Measurements from ENCODE around the gene POC1A.

Gene POC1A

DNA sequence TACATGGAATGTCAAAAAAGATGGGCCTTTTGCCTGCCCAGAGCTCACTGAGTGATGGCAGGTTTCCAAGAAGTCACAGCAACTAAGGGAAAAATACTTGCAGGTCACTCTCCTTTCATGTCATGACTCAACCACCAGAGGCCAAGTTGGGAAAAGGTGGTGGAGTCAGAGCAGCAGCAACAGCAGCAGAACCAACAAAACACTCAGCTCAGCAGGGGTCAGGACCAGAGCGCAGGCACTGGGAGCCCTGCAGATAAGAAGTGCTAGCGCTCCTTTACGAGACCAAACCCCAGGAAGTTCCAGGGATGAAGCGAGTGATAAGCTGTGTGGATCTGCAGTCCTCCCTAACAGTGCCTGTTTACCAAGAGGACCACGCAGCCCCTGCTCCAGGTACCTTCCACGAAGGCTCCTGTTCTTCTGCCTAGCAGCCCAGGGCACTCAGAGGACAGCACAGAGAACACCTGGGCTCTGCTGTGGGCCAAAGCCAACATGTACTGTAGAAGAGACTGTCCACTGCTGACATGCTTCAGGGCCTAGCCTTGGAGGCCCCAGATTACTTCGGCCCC lies 26.0 kb downstream of the POC1A start:
- no peak overlapping the region for H3K4me2 ChIP-seq (ENCODE audit: low read length)
- peaks cover 15% of the 10 kb centered on the region for H3K36me3 ChIP-seq (replicated peaks; ENCODE audit: low read depth, low read length)
- H3K4me1 ChIP-seq (ENCODE audit: low read length), result no peaks in the 10 kb centered on the region; the same call in 1 of the 2 replicates
- H3K4me3 ChIP-seq (ENCODE audit: low read length), result no peak overlapping the region
- H3K9me3 ChIP-seq (ENCODE audit: insufficient read depth, low read length), result no peaks in the 10 kb centered on the region
- TF ChIP-seq EZH2phosphoT487 (IDR thresholded peaks at IDR 0.05; ENCODE audit: low read depth), result no peak
- TF ChIP-seq, protein P1, sequence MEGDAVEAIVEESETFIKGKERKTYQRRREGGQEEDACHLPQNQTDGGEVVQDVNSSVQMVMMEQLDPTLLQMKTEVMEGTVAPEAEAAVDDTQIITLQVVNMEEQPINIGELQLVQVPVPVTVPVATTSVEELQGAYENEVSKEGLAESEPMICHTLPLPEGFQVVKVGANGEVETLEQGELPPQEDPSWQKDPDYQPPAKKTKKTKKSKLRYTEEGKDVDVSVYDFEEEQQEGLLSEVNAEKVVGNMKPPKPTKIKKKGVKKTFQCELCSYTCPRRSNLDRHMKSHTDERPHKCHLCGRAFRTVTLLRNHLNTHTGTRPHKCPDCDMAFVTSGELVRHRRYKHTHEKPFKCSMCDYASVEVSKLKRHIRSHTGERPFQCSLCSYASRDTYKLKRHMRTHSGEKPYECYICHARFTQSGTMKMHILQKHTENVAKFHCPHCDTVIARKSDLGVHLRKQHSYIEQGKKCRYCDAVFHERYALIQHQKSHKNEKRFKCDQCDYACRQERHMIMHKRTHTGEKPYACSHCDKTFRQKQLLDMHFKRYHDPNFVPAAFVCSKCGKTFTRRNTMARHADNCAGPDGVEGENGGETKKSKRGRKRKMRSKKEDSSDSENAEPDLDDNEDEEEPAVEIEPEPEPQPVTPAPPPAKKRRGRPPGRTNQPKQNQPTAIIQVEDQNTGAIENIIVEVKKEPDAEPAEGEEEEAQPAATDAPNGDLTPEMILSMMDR (IDR thresholded peaks at IDR 0.05; ENCODE audit: low read depth, low read length), result no peak
- H3K79me2 ChIP-seq (ENCODE audit: low read length), result no peaks in the 10 kb centered on the region
- peaks cover 4% of the 10 kb centered on the region; the same call in 1 of the 2 replicates for H4K20me1 ChIP-seq (ENCODE audit: insufficient read depth, low read length)
- H3K27ac ChIP-seq (ENCODE audit: low read length), result no peak overlapping the region
- H3K9ac ChIP-seq (ENCODE audit: low read length), result no peak overlapping the region
- H3K27me3 ChIP-seq (ENCODE audit: low read depth, low read length), result no peaks in the 10 kb centered on the region
- H2AFZ ChIP-seq (ENCODE audit: low read depth, low read length), result no peak overlapping the region

DNA sequence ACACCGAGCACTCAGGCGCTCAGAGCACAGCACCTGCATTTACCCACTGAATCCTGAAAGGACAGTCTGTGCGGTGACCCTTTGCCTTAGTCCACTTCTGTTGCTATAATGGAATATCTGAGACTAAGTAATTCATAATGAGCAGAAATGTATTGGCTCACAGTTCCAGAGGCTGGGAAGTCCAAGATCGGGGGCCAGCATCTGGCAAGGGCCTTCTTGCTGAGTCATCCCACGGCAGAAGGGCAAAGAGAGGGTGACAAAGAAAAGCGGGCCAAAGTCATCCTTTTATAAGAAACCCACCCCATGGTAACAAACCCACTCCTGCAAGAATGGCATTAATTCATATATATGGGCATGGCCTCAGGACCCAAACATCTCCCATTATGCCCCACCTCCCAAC lies 27.7 kb downstream of the POC1A start:
- no peaks in the 10 kb centered on the region for H3K79me2 ChIP-seq (ENCODE audit: low read length)
- no peak for TF ChIP-seq EZH2phosphoT487 (IDR thresholded peaks at IDR 0.05; ENCODE audit: low read depth)
- TF ChIP-seq, protein P1 (IDR thresholded peaks at IDR 0.05; ENCODE audit: low read depth, low read length), result no peak
- no peaks in the 10 kb centered on the region for H3K9me3 ChIP-seq (ENCODE audit: insufficient read depth, low read length)
- peaks cover 15% of the 10 kb centered on the region for H3K4me1 ChIP-seq (ENCODE audit: low read length)
- H3K27me3 ChIP-seq (ENCODE audit: low read depth, low read length), result no peaks in the 10 kb centered on the region
- no peak overlapping the region for H3K9ac ChIP-seq (ENCODE audit: low read length)
- H4K20me1 ChIP-seq (ENCODE audit: insufficient read depth, low read length), result peaks cover 2% of the 10 kb centered on the region; the same call in 1 of the 2 replicates
- H3K4me2 ChIP-seq (ENCODE audit: low read length), result no peak overlapping the region
- peaks cover 19% of the 10 kb centered on the region for H3K36me3 ChIP-seq (replicated peaks; ENCODE audit: low read depth, low read length)
- H2AFZ ChIP-seq (ENCODE audit: low read depth, low read length), result no peak overlapping the region
- H3K4me3 ChIP-seq (ENCODE audit: low read length), result no peak overlapping the region
- H3K27ac ChIP-seq (ENCODE audit: low read length), result no peak overlapping the region

DNA sequence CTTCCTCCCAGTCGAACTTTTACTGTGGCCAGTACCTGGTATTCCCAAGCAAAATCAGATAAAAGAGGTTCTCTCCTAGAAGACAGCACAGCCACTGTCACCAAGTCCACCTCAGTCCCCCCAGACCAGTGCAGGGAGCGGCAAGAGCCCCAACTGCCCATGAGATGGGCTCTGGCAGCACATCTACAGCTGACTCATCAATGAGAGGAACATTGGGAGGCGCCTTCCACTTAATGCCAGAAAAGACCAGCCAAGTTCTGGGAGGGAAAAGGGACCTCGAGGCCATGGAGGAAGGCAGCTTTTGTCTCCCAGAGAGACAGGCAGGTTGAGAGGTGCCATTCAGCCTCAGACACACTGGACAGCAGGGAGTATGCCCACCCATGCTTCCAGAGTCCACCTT lies 28.2 kb downstream of the POC1A start:
- no peaks in the 10 kb centered on the region for H3K27me3 ChIP-seq (ENCODE audit: low read depth, low read length)
- no peak overlapping the region for H3K4me3 ChIP-seq (ENCODE audit: low read length)
- H3K9ac ChIP-seq (ENCODE audit: low read length), result no peak overlapping the region
- no peaks in the 10 kb centered on the region for H3K79me2 ChIP-seq (ENCODE audit: low read length)
- H4K20me1 ChIP-seq (ENCODE audit: insufficient read depth, low read length), result no peaks in the 10 kb centered on the region
- peaks cover 21% of the 10 kb centered on the region for H3K36me3 ChIP-seq (replicated peaks; ENCODE audit: low read depth, low read length)
- TF ChIP-seq, protein P1 (IDR thresholded peaks at IDR 0.05; ENCODE audit: low read depth, low read length), result no peak
- TF ChIP-seq EZH2phosphoT487 (IDR thresholded peaks at IDR 0.05; ENCODE audit: low read depth), result no peak
- no peak overlapping the region for H3K4me2 ChIP-seq (ENCODE audit: low read length)
- no peak overlapping the region for H2AFZ ChIP-seq (ENCODE audit: low read depth, low read length)
- peaks cover 19% of the 10 kb centered on the region for H3K4me1 ChIP-seq (ENCODE audit: low read length)
- no peak overlapping the region for H3K27ac ChIP-seq (ENCODE audit: low read length)
- H3K9me3 ChIP-seq (ENCODE audit: insufficient read depth, low read length), result no peaks in the 10 kb centered on the region

DNA sequence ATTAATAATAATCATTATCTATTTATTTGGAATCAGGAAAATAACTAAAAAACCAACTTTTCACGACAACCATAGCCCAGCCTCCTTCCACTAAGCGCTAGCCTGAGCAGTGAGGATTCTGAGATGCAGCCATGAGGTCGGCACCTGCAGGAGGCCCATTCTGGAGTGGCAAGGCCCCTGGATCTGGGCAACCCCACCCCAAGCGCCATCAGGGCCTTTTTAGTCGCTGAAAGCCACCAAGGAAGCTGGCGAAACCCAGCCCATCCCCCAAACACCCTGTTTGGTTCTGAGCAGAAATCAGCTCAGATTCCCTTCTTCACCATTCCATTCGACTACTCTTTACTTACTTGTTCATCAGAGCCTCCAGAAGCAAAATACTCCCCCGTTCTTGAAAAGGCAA lies 29.5 kb downstream of the POC1A start:
- peaks cover 25% of the 10 kb centered on the region for H3K4me1 ChIP-seq (ENCODE audit: low read length)
- H3K9me3 ChIP-seq (ENCODE audit: insufficient read depth, low read length), result no peaks in the 10 kb centered on the region
- TF ChIP-seq EZH2phosphoT487 (IDR thresholded peaks at IDR 0.05; ENCODE audit: low read depth), result no peak
- peaks cover 33% of the 10 kb centered on the region for H3K36me3 ChIP-seq (replicated peaks; ENCODE audit: low read depth, low read length)
- no peaks in the 10 kb centered on the region for H4K20me1 ChIP-seq (ENCODE audit: insufficient read depth, low read length)
- H3K9ac ChIP-seq (ENCODE audit: low read length), result no peak overlapping the region
- H3K4me2 ChIP-seq (ENCODE audit: low read length), result no peak overlapping the region
- no peak overlapping the region for H3K27ac ChIP-seq (ENCODE audit: low read length)
- H3K4me3 ChIP-seq (ENCODE audit: low read length), result no peak overlapping the region
- no peaks in the 10 kb centered on the region for H3K79me2 ChIP-seq (ENCODE audit: low read length)
- no peak overlapping the region for H2AFZ ChIP-seq (ENCODE audit: low read depth, low read length)
- H3K27me3 ChIP-seq (ENCODE audit: low read depth, low read length), result no peaks in the 10 kb centered on the region
